ENCODE measurements around the gene SLC26A2.

Gene SLC26A2

GRCh38 chr5:149962601-149963300, 2.2 kb downstream of the SLC26A2 start:
- TF ChIP-seq POLR2A (IDR thresholded peaks at IDR 0.05; ENCODE audit: low read depth, low read length): no peak
- no peak for FAIRE-seq
- DNase-seq (ENCODE audit: insufficient read length, low spot score): no peak

GRCh38 chr5:149963729-149964128, 3.2 kb downstream of the SLC26A2 start:
- DNase-seq (ENCODE audit: insufficient read length, low spot score) (no peak), FAIRE-seq (no peak)
- TF ChIP-seq POLR2A (IDR thresholded peaks at IDR 0.05; ENCODE audit: low read depth, low read length): no peak

GRCh38 chr5:149966946-149967345, 6.4 kb downstream of the SLC26A2 start:
- no peak for TF ChIP-seq POLR2A (IDR thresholded peaks at IDR 0.05; ENCODE audit: low read depth, low read length)
- DNase-seq (ENCODE audit: insufficient read length, low spot score) (no peak), FAIRE-seq (no peak)

- no peak for TF ChIP-seq POLR2A (IDR thresholded peaks at IDR 0.05; ENCODE audit: low read depth, low read length)
- FAIRE-seq (no peak), DNase-seq (ENCODE audit: insufficient read length, low spot score) (no peak)
These were observed 8.8 kb downstream of the SLC26A2 start for GRCh38 chr5:149969181-149969930.

- no peak for TF ChIP-seq POLR2A (IDR thresholded peaks at IDR 0.05; ENCODE audit: low read depth, low read length)
- DNase-seq (ENCODE audit: insufficient read length, low spot score) (no peak), FAIRE-seq (no peak)
These were observed 14.9 kb downstream of the SLC26A2 start for GRCh38 chr5:149975409-149975808.

- DNase-seq (ENCODE audit: insufficient read length, low spot score): no peak
- no peak for FAIRE-seq
- TF ChIP-seq POLR2A (IDR thresholded peaks at IDR 0.05; ENCODE audit: low read depth, low read length): no peak
These were observed 19.3 kb downstream of the SLC26A2 start for GRCh38 chr5:149979896-149980295.

GRCh38 chr5:149981206-149981605, 20.6 kb downstream of the SLC26A2 start:
- no peak for FAIRE-seq
- no peak for TF ChIP-seq POLR2A (IDR thresholded peaks at IDR 0.05; ENCODE audit: low read depth, low read length)
- no peak for DNase-seq (ENCODE audit: insufficient read length, low spot score)

- FAIRE-seq: no peak
- DNase-seq (ENCODE audit: insufficient read length, low spot score): no peak
- TF ChIP-seq POLR2A (IDR thresholded peaks at IDR 0.05; ENCODE audit: low read depth, low read length): no peak
These were observed 21.9 kb downstream of the SLC26A2 start for GRCh38 chr5:149982505-149982904.

GRCh38 chr5:149988126-149988525, 27.6 kb downstream of the SLC26A2 start:
- TF ChIP-seq POLR2A (IDR thresholded peaks at IDR 0.05; ENCODE audit: low read depth, low read length): no peak
- DNase-seq (ENCODE audit: insufficient read length, low spot score) (no peak), FAIRE-seq (no peak)

GRCh38 chr5:149990518-149991376, 30.2 kb downstream of the SLC26A2 start:
- DNase-seq (ENCODE audit: insufficient read length, low spot score): peak; percentile 50
- peak; percentile 36 for FAIRE-seq
- TF ChIP-seq POLR2A (IDR thresholded peaks at IDR 0.05; ENCODE audit: low read depth, low read length): no peak

- FAIRE-seq: no peak
- no peak for TF ChIP-seq POLR2A (IDR thresholded peaks at IDR 0.05; ENCODE audit: low read depth, low read length)
These were observed 32.9 kb downstream of the SLC26A2 start for GRCh38 chr5:149993471-149993870.

GRCh38 chr5:149995385-149996204, 35.0 kb downstream of the SLC26A2 start:
- FAIRE-seq: no peak
- DNase-seq (ENCODE audit: insufficient read length, low spot score): no peak
- TF ChIP-seq POLR2A (IDR thresholded peaks at IDR 0.05; ENCODE audit: low read depth, low read length): no peak

More at GRCh38 chr5:149993471-149993870, 32.9 kb downstream of the SLC26A2 start:
- DNase-seq (ENCODE audit: insufficient read length, low spot score): no peak

GRCh38 chr5:149996205-149996890, 35.8 kb downstream of the SLC26A2 start:
- FAIRE-seq: no peak
- no peak for DNase-seq (ENCODE audit: insufficient read length, low spot score)
- no peak for TF ChIP-seq POLR2A (IDR thresholded peaks at IDR 0.05; ENCODE audit: low read depth, low read length)
